GM21717 (cell line): ENCODE results near the gene SYT8.
"Not testable (repeated sequence)": the region's sequence is repeated elsewhere in the genome, so short reads cannot be mapped to it uniquely, and the experiment has no call there.

Experiments used
- ATAC-seq: cut with Tn5 transposase; IDR thresholded peaks from one replicate; pipeline ENCODE4 v1.9.1; 2021; ENCODE audit warnings: mild to moderate bottlenecking, moderate library complexity; ENCODE audit not compliant: unreplicated experiment

SYT8 gene

GRCh38 chr11:1834779-1835670 is at the start of gene SYT8:
Gene SYT8, plus strand, starts transcription at chr11:1834990. Its CDS starts 116 bp downstream, at chr11:1835106.
- no peak for ATAC-seq

DNA sequence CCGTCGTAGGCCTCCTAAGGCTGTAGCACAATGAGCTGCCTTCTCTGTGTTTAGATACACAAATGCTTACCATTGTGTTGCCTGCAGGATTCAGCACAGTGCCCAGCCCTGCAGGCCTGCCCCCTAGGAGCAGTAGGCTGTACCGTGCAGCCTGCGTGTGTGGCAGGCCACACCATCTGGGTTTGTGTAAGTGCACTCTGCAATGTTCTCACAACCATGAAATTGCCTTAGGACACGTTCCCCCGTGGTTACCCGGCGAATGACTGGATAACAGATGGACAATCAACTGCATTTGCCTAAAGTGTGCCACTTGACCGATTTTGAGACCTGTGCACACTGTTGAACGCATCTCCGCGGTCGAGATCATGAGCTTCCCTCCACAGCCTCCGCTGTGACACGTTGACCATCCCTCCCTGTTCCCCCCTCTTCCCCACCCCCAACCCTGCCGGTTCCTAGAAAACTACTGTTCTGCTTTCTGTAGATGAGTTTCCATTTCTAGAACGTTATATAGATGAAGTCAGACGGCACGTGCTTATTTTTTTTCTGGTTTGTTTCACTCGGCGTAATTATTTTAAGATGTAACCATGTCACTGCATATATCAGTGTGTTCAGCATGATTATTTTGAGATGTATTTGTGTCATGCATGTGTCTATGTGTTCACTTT is 48.9 kb upstream of the SYT8 start:
- ATAC-seq = no peak

GRCh38 chr11:1786466-1786865 is 48.3 kb upstream of the SYT8 start:
- no peak for ATAC-seq

DNA sequence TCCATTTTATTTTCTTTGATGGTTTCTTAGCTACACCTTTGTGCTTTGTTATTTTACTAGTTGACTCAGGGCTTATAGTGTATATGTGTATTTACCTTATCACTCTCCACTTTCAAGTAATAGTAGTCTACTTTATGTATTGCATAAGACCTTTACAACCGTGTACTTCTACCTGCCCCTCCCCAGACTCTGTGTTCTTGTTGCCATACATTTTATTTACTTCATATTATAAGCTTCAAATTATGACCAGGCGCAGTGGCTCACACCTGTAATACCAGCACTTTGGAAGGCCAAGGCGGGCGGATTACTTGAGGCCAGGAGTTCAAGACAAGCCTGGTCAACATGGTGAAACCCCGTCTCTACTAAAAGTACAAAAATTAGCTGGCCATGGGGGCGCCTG is 42.9 kb upstream of the SYT8 start:
- ATAC-seq = no peak

DNA sequence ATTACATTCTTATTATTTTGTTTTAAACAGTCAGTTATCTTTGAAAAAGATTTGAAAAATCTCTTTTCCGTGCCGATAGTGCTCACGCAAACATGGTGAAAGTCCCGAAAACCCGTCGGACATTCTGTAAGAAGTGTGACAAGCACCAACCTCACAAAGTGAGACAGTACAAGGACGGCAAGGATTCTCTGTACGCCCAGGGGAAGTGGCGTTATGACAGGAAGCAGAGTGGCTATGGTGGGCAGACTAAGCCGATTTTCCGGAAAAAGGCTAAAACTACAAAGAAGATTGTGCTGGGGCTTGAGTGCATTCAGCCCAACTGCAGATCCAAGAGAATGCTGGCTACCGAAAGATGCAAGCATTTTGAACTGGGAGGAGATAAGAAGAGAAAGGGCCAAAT is 42.3 kb upstream of the SYT8 start:
- no peak for ATAC-seq

GRCh38 chr11:1793081-1793480 is 41.7 kb upstream of the SYT8 start:
- ATAC-seq = no peak

DNA sequence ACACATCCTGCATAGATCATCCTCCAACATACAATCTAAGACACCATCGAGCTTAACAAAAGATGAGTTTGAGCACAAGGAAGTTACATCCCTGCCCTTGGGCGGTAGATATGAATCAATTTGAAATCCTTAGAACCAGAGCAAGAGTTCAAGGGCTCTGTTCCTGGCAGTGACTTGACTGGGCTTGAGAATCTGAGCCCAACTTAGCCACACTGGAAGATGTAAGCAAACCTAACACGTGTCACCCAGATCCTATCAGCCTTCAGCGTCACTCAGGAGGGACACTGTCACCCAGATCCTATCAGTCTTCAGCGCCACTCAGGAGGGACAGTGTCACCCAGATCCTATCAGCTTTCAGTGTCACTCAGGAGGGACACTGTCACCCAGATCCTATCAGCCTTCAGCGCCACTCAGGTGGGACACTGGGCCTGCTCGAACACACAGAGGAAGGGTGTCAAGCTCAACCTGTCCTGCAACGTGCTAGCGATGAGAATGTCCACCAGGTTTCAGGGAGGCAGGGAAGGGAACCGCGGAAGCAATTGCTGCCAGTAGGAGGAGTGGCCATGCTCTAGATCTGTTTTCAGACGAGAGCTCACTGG is 38.3 kb upstream of the SYT8 start:
- ATAC-seq = no peak

DNA sequence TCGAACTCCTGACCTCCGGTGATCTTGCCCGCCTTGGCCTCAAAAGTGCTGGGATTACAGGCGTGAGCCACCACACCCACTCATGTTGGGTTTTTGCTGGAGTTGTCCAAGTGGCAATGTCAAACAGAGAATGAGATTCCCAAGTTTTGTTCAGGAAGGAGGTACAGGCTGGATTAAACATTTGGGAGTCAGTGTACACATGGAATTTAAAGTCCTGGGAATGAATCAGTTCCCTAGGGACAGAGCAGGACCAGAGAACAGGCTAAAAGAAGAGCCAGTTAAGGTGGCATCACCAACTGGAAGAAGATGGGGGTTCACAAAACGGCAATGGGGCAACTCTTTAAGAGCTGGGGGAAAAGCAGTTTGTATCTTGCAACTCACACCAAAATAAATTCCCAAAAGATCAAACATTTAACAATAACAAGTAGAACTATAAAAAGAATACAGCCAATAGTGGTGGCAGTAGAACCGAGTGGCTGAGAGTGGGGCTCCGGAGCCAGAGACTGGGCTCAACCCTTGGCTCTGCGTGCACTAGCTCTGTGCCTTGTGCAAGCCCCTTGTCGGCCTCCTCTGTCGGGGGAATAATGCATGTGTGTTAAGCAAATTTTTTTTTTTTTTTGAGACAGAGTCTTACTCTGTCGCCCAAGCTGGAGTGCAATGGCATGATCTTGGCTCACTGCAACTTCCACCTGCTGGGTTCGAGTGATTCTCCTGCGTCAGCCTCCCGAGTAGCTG is 37.2 kb upstream of the SYT8 start:
- ATAC-seq = no peak

- no peak for ATAC-seq
Observed at GRCh38 chr11:1803246-1803645, 31.5 kb upstream of the SYT8 start.

DNA sequence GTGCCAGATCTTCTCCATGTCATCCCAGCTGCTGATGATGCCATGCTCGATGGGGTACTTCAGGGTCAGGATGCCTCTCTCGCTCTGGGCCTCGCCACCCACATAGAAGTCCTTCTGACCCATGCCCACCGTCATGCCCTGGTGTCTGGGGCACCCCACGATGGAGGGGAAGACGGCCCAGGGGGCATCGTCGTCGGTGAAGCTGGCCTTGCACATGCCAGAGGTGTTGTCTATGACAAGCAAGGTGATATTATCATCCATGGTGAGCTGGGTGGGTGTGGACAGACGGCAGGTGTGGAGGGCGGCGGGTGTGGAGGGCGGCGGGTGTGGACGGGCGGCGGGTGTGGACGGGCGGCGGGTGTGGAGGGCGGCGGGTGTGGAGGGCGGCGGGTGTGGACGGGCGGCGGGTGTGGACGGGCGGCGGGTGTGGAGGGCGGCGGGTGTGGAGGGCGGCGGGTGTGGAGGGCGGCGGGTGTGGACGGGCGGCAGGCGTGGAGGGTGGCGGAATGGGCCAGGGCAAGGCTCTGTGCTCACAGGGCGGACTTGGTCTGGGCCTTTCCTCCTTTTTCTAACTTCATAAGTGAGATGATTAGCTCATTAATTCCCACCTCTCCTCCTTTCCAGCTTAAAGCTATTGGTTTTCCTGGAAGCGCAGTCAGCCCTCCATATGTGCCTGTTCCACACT is 30.8 kb upstream of the SYT8 start:
- not testable (repeated sequence) for ATAC-seq

- ATAC-seq = no peak
Observed at GRCh38 chr11:1805525-1805924, 29.3 kb upstream of the SYT8 start.

DNA sequence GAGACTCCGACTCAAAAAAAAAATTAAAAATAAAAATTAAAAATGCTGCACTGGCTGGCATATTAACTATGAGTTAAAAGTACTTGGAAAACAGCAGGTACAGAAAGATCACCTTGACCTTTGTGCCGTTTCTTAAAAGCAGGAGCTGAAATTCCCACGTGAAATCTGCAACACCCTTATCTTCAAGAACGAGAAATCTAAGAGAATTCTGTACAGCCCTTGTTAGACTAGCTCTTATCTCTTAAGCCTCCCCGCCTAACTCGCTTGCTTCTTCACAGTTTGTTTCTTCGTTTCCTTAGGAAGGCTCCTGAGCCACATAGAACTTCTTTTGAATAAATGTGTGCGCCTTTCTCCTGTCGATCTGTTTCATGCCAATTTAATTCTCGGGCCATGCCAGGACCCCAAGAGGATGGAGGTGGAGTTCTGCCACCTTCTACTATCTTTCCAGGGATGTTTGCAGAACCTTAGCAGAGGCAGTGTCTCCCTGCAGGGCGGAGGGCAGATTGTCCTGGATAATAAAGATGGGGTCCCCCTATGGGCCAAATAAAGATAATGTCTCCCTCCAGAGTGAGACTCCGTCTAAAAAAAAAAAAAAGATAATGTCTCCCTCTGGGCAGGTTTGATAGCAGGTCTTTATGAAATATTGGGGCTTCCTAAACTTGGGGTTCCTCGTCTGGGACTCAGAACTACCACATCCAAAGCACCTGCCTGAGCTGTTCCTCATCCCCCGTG is 27.4 kb upstream of the SYT8 start:
- ATAC-seq = no peak

DNA sequence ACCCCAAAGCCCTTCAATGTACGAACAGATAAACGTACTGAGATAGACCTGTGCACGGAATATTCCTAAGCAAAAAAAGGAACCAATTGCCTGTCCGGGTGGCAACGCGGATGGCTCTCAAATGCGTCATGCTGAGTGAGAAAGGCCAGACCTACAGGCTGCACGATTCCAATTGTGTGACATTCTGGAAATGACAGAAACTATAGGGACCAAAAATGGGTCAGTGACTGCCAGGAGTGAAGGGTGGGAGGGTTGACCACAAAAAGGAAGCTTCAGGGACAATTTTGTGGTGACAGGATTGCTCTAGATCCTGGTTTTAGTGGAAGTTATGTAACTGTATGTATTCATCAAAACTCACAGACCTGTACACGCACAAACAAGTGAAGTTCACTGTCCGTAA is 24.0 kb upstream of the SYT8 start:
- ATAC-seq = no peak

DNA sequence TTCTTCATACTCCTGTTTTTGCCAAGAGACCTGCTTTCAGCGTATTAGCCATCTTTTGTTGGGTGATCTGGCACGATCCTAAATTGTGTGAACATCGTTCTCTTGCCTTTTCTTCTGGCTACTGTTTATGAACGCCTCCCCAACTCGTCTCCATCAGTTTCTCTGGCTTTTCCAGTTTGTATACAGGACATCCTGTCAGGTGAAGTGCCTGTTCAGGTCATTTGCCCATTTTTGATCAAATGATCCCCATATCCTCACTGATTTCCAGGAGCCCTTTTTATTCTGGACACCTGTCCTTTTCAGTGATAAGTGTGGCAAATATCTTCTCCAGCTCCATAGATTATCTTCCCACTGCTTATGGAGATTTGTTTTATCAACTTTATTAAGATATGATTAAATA is 22.5 kb upstream of the SYT8 start:
- no peak for ATAC-seq

DNA sequence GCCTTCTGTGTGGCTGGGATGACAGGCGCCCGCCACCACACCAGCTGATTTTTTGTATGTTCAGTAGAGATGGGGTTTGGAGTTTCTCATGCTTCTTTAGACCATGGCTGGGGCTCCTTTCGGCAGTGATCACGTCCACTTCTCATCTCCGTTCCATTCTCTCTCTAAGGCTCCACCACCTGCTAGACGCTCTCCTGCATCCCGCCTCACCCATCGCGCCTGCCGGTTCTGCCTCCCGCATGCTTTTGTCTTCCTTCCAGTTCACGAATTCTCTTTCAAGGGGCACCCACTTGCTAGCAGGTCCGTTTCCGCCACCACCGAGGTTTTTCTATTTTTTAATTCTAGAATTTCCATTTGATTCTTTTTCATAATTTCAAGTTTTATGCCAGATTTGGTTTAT is 22.0 kb upstream of the SYT8 start:
- no peak for ATAC-seq

DNA sequence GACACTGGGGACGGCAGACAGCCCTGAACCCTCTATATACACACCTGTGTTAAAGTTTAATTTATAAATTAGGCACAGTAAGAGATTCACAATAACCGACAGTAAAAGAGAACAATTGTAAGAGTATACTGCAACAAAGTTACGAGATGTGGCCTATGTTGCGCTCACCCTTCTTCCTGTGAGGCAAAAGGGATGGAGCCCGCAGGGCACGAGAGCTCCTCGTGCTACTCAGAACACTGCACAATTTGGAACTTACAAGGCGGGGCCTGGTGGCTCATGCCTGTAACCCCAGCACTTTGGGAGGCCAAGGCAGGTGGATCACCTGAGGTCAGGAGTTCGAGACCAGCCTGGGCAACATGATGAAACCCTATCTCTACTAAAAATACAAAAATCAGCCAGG is 21.4 kb upstream of the SYT8 start:
- not testable (repeated sequence) for ATAC-seq

GRCh38 chr11:1814691-1815090 is 20.1 kb upstream of the SYT8 start:
- ATAC-seq = no peak

GRCh38 chr11:1815311-1815710 is 19.5 kb upstream of the SYT8 start:
- ATAC-seq = no peak

DNA sequence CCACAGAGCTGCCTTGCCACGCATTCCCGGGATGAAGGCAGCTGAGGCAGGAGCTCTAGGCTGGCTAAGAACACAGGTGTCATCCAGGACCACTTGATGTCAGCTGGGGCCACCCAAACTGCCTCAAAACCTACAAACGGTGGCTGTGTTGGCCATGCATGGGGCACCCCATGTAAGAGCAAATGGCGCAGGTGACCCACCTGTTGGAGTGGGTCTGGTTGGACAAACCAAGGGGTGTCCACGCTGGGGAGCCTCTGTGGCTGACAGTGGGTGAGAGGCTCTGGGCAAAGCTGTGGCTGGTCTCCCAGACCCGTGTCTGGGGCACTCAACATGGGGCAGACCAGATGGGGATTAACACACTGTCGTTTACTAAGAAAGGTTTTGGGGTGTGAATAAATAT is 19.0 kb upstream of the SYT8 start:
- ATAC-seq = no peak

GRCh38 chr11:1817000-1817399 is 17.8 kb upstream of the SYT8 start:
- ATAC-seq = no peak
